ENCODE data around the gene POLR2C. TPM values are rescaled to one million over a fixed set of nuclear protein-coding genes. Genes with fewer than 3 reads are reported as not detected.

The POLR2C gene
- total RNA-seq, 1 donor from 2014 or later, result 52.1 TPM

GRCh38 chr16:57422026-57422944 lies 40.2 kb upstream of the POLR2C start:
- Mint-ChIP-seq H3K9me3 (ENCODE audit: unreplicated experiment) (no peaks in the 10 kb centered on the region), H3K4me1 (ENCODE audit: unreplicated experiment) (peaks cover 14% of the 10 kb centered on the region), H3K27me3 (ENCODE audit: unreplicated experiment) (peaks cover 8% of the 10 kb centered on the region), H3K4me3 (ENCODE audit: unreplicated experiment) (peak overlapping the region; percentile 18), H3K36me3 (ENCODE audit: low read depth, unreplicated experiment) (peaks cover 8% of the 10 kb centered on the region), H3K27ac (ENCODE audit: unreplicated experiment) (no peak overlapping the region)
- TF ChIP-seq CTCF (IDR thresholded peaks at IDR 0.05; ENCODE audit: unreplicated experiment), result peak; percentile 32
- no peak for DNase-seq (ENCODE audit: low spot score)

GRCh38 chr16:57423152-57423551 lies 39.3 kb upstream of the POLR2C start:
- Mint-ChIP-seq H3K9me3 (ENCODE audit: unreplicated experiment) (no peaks in the 10 kb centered on the region), H3K27ac (ENCODE audit: unreplicated experiment) (no peak overlapping the region), H3K27me3 (ENCODE audit: unreplicated experiment) (peaks cover 5% of the 10 kb centered on the region), H3K36me3 (ENCODE audit: low read depth, unreplicated experiment) (peaks cover 15% of the 10 kb centered on the region), H3K4me1 (ENCODE audit: unreplicated experiment) (peaks cover 11% of the 10 kb centered on the region), H3K4me3 (ENCODE audit: unreplicated experiment) (no peak overlapping the region)
- no peak for DNase-seq (ENCODE audit: low spot score)
- TF ChIP-seq CTCF (IDR thresholded peaks at IDR 0.05; ENCODE audit: unreplicated experiment), result no peak

GRCh38 chr16:57424583-57424982 lies 37.9 kb upstream of the POLR2C start:
- peaks cover 27% of the 10 kb centered on the region for H3K36me3 Mint-ChIP-seq (ENCODE audit: low read depth, unreplicated experiment)
- peaks cover 4% of the 10 kb centered on the region for H3K27me3 Mint-ChIP-seq (ENCODE audit: unreplicated experiment)
- H3K27ac Mint-ChIP-seq (ENCODE audit: unreplicated experiment), result no peak overlapping the region
- H3K9me3 Mint-ChIP-seq (ENCODE audit: unreplicated experiment), result no peaks in the 10 kb centered on the region
- DNase-seq (ENCODE audit: low spot score), result no peak
- peaks cover 8% of the 10 kb centered on the region for H3K4me1 Mint-ChIP-seq (ENCODE audit: unreplicated experiment)
- no peak for TF ChIP-seq CTCF (IDR thresholded peaks at IDR 0.05; ENCODE audit: unreplicated experiment)
- no peak overlapping the region for H3K4me3 Mint-ChIP-seq (ENCODE audit: unreplicated experiment)

- Mint-ChIP-seq H3K27ac (ENCODE audit: unreplicated experiment) (no peak overlapping the region), H3K4me1 (ENCODE audit: unreplicated experiment) (peaks cover 6% of the 10 kb centered on the region), H3K27me3 (ENCODE audit: unreplicated experiment) (peaks cover 4% of the 10 kb centered on the region), H3K36me3 (ENCODE audit: low read depth, unreplicated experiment) (peaks cover 43% of the 10 kb centered on the region), H3K4me3 (ENCODE audit: unreplicated experiment) (no peak overlapping the region), H3K9me3 (ENCODE audit: unreplicated experiment) (no peaks in the 10 kb centered on the region)
- no peak for TF ChIP-seq CTCF (IDR thresholded peaks at IDR 0.05; ENCODE audit: unreplicated experiment)
- DNase-seq (ENCODE audit: low spot score), result no peak
These were observed 36.1 kb upstream of the POLR2C start for GRCh38 chr16:57426356-57426755.

- no peak for TF ChIP-seq CTCF (IDR thresholded peaks at IDR 0.05; ENCODE audit: unreplicated experiment)
- Mint-ChIP-seq H3K36me3 (ENCODE audit: low read depth, unreplicated experiment) (peaks cover 47% of the 10 kb centered on the region), H3K4me3 (ENCODE audit: unreplicated experiment) (no peak overlapping the region), H3K9me3 (ENCODE audit: unreplicated experiment) (no peaks in the 10 kb centered on the region), H3K4me1 (ENCODE audit: unreplicated experiment) (peaks cover 3% of the 10 kb centered on the region), H3K27ac (ENCODE audit: unreplicated experiment) (no peak overlapping the region), H3K27me3 (ENCODE audit: unreplicated experiment) (peaks cover 4% of the 10 kb centered on the region)
- DNase-seq (ENCODE audit: low spot score), result no peak
These were observed 35.2 kb upstream of the POLR2C start for GRCh38 chr16:57427307-57427706.
